ENCODE results near the gene PLA2G12B. TPM values are rescaled to one million over a fixed set of nuclear protein-coding genes. Genes with fewer than 3 reads are reported as not detected.

The PLA2G12B gene
- total RNA-seq, 1 donor from 2014 or later = not detected

- TF ChIP-seq, protein P1, sequence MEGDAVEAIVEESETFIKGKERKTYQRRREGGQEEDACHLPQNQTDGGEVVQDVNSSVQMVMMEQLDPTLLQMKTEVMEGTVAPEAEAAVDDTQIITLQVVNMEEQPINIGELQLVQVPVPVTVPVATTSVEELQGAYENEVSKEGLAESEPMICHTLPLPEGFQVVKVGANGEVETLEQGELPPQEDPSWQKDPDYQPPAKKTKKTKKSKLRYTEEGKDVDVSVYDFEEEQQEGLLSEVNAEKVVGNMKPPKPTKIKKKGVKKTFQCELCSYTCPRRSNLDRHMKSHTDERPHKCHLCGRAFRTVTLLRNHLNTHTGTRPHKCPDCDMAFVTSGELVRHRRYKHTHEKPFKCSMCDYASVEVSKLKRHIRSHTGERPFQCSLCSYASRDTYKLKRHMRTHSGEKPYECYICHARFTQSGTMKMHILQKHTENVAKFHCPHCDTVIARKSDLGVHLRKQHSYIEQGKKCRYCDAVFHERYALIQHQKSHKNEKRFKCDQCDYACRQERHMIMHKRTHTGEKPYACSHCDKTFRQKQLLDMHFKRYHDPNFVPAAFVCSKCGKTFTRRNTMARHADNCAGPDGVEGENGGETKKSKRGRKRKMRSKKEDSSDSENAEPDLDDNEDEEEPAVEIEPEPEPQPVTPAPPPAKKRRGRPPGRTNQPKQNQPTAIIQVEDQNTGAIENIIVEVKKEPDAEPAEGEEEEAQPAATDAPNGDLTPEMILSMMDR (IDR thresholded peaks at IDR 0.05; ENCODE audit: insufficient read depth, low read length, severe bottlenecking) = no peak
- H3K36me3 ChIP-seq (ENCODE audit: control insufficient read depth, insufficient read depth, low read length) = no peaks in the 10 kb centered on the region
- DNase-seq (ENCODE audit: low read depth) = peak; percentile 67
- FAIRE-seq = no peak
- no peaks in the 10 kb centered on the region for H3K27me3 ChIP-seq (ENCODE audit: control insufficient read depth, insufficient read depth, low read length)
- no peak overlapping the region for H3K4me3 ChIP-seq (ENCODE audit: low read depth, low read length)
Observed at GRCh38 chr10:72981882-72982529, 27.4 kb upstream of the PLA2G12B start.

- H3K27me3 ChIP-seq (ENCODE audit: control insufficient read depth, insufficient read depth, low read length) = no peaks in the 10 kb centered on the region
- H3K36me3 ChIP-seq (ENCODE audit: control insufficient read depth, insufficient read depth, low read length) = no peaks in the 10 kb centered on the region
- peak; percentile 42 for DNase-seq (ENCODE audit: low read depth)
- no peak overlapping the region for H3K4me3 ChIP-seq (ENCODE audit: low read depth, low read length)
- peak; percentile 28 for FAIRE-seq
- TF ChIP-seq, protein P1 (IDR thresholded peaks at IDR 0.05; ENCODE audit: insufficient read depth, low read length, severe bottlenecking) = no peak
Observed at GRCh38 chr10:72981028-72981881, 26.6 kb upstream of the PLA2G12B start.

DNA sequence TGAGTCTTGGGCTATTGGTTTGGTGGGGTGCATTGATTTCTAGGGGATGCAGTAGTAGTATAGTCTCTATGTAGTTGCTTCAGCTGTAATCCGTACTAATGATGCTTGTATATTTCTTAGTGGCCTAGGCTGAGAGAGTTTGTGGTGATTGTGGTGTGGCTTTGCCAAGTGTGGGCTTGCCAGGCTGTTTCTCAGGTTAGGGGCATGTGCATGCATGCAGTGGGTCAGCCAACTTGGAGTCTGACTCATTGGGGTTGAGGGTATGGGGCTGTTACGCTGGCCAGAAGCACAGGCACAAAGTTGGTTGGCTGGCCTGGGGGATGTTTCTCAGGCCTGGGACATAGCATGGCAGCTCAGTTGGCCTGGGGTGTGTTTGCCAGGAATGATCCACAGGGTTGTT is 25.7 kb upstream of the PLA2G12B start:
- TF ChIP-seq, protein P1 (IDR thresholded peaks at IDR 0.05; ENCODE audit: insufficient read depth, low read length, severe bottlenecking) = no peak
- DNase-seq (ENCODE audit: low read depth) = peak; percentile 90
- Histone ChIP-seq H3K36me3 (ENCODE audit: control insufficient read depth, insufficient read depth, low read length) (no peaks in the 10 kb centered on the region), H3K4me3 (ENCODE audit: low read depth, low read length) (no peak overlapping the region), H3K27me3 (ENCODE audit: control insufficient read depth, insufficient read depth, low read length) (no peaks in the 10 kb centered on the region)
- peak; percentile 92 for FAIRE-seq

DNA sequence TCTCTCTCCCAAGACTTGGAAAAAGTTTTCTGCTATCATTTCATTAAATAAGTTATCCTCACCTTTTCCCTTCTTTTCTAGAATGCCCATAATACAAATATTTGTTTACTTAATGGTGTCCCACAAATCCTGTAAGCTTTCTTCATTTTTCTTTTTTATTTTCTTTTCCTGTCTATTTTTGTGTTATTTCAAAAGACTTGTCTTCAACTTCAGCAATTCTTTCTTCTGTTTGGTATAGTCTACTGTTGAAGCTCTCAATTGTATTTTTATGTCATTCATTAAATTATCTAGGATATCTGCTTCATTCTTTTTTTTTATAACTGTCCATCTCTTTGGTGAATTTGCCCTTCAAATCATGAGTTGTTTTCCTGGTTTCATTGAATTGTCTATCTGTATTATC is 25.1 kb upstream of the PLA2G12B start:
- TF ChIP-seq, protein P1 (IDR thresholded peaks at IDR 0.05; ENCODE audit: insufficient read depth, low read length, severe bottlenecking) = no peak
- no peak for DNase-seq (ENCODE audit: low read depth)
- Histone ChIP-seq H3K27me3 (ENCODE audit: control insufficient read depth, insufficient read depth, low read length) (no peaks in the 10 kb centered on the region), H3K4me3 (ENCODE audit: low read depth, low read length) (no peak overlapping the region), H3K36me3 (ENCODE audit: control insufficient read depth, insufficient read depth, low read length) (no peaks in the 10 kb centered on the region)
- no peak for FAIRE-seq

DNA sequence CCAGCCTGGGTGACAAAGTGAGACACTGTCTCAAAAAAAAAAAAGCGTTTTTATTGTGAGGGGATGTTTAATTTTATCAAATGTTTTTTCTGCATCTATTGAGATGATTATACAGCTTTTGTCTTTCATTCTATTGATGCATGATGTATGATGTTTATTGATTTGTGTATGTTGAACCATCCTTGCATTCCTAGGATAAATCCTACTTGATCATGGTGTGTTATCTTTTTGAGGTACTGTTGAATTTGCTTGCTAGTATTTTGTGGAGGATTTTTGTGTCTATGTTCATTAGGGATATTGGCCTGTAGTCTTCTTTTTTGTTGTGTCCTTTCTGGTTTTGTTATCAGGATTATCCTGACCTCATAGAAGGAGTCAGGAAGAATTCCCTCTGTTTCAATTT is 22.3 kb upstream of the PLA2G12B start:
- DNase-seq (ENCODE audit: low read depth) (no peak), FAIRE-seq (no peak)
- Histone ChIP-seq H3K27me3 (ENCODE audit: control insufficient read depth, insufficient read depth, low read length) (no peaks in the 10 kb centered on the region), H3K4me3 (ENCODE audit: low read depth, low read length) (no peak overlapping the region), H3K36me3 (ENCODE audit: control insufficient read depth, insufficient read depth, low read length) (no peaks in the 10 kb centered on the region)
- TF ChIP-seq, protein P1 (IDR thresholded peaks at IDR 0.05; ENCODE audit: insufficient read depth, low read length, severe bottlenecking) = no peak

Measured in bronchial epithelial cell (primary cell).